Vagina (tissue), 2 donors: ENCODE results near the gene RAPGEF4.

ENCODE experiments used
- CTCF ChIP-seq, 3 experiments: fragments of 450-650 bp in 2 of 3; fragments of 200-600 bp in 1 of 3; sonication (generic) in 1 of 3; IDR thresholded peaks; one replicate each; pipeline ENCODE4 v1.5.1; 2017 to 2019; ENCODE audit warnings: antibody characterized with exemption in 3 of 3, mild to moderate bottlenecking in 2 of 3, moderate library complexity in 2 of 3
- POLR2A ChIP-seq, 2 donors: fragments of 450-650 bp; IDR thresholded peaks; one replicate each; pipeline ENCODE4 v1.6.1; 2017; ENCODE audit warnings: antibody characterized with exemption in 2 of 2, mild to moderate bottlenecking in 2 of 2, moderate library complexity in 2 of 2
- POLR2AphosphoS5 ChIP-seq, 2 donors: sonication (generic); formaldehyde crosslinking; IDR thresholded peaks; one replicate each; pipeline ENCODE4 v1.9.0; 2017; ENCODE audit warnings: antibody characterized with exemption in 2 of 2, mild to moderate bottlenecking in 2 of 2, low read depth in 1 of 2; ENCODE audit not compliant: insufficient read depth in 1 of 2

- peak in 1 of 3 experiments; percentile 64 for TF ChIP-seq CTCF (IDR thresholded peaks at IDR 0.05)
- peak in 1 of 2 donors; percentile 67 for TF ChIP-seq POLR2A (IDR thresholded peaks at IDR 0.05)
- TF ChIP-seq POLR2AphosphoS5 (IDR thresholded peaks at IDR 0.05; ENCODE audit: insufficient read depth in 1 of 2, low read depth in 1 of 2) = peak in 1 of 2 donors; percentile 52
Observed at GRCh38 chr2:173075781-173076580, 340.3 kb downstream of the RAPGEF4 start, which contains the start of gene MAP3K20.
